Vagina (tissue), 2 donors: Measurements from ENCODE around the gene ETS1. TPM values are rescaled to one million over a fixed set of nuclear protein-coding genes. Genes with fewer than 3 reads are reported as not detected.

Source experiments
- DNase-seq, 2 donors: peaks; one replicate each; pipeline ENCODE4 v3.0.0-alpha.2; 2017; ENCODE audit errors: extremely low spot score in 2 of 2
- H3K27ac ChIP-seq: fragments of 200-600 bp; sonication (generic); one replicate; pipeline ENCODE4 v1.5.1; 2019
- H3K27me3 ChIP-seq: fragments of 200-600 bp; sonication (generic); one replicate; pipeline ENCODE4 v1.5.1; 2019
- H3K36me3 ChIP-seq, 2 donors: fragments of 200-600 bp; sonication (generic); one replicate each; pipeline ENCODE4 v1.5.1; 2017 to 2019
- H3K4me1 ChIP-seq: fragments of 200-600 bp; sonication (generic); one replicate; pipeline ENCODE4 v1.5.1; 2019
- H3K4me3 ChIP-seq, 2 donors: fragments of 200-600 bp; sonication (generic); 1 replicate in 1 of 2; 2 replicates in 1 of 2; pipeline ENCODE4 v1.5.1; 2016 to 2019
- H3K9me3 ChIP-seq: fragments of 200-600 bp; sonication (generic); one replicate; pipeline ENCODE4 v1.5.1; 2019
- CTCF ChIP-seq, 3 experiments: fragments of 450-650 bp in 2 of 3; fragments of 200-600 bp in 1 of 3; sonication (generic) in 1 of 3; IDR thresholded peaks; one replicate each; pipeline ENCODE4 v1.5.1; 2017 to 2019; ENCODE audit warnings: antibody characterized with exemption in 3 of 3, mild to moderate bottlenecking in 2 of 3, moderate library complexity in 2 of 3
- POLR2A ChIP-seq, 2 donors: fragments of 450-650 bp; IDR thresholded peaks; one replicate each; pipeline ENCODE4 v1.6.1; 2017; ENCODE audit warnings: antibody characterized with exemption in 2 of 2, mild to moderate bottlenecking in 2 of 2, moderate library complexity in 2 of 2
- POLR2AphosphoS5 ChIP-seq, 2 donors: sonication (generic); formaldehyde crosslinking; IDR thresholded peaks; one replicate each; pipeline ENCODE4 v1.9.0; 2017; ENCODE audit warnings: antibody characterized with exemption in 2 of 2, mild to moderate bottlenecking in 2 of 2, low read depth in 1 of 2; ENCODE audit not compliant: insufficient read depth in 1 of 2
- intact Hi-C: fragments of 100-400 bp; cut with DNase I; formaldehyde crosslinking; loops from one replicate; pipeline ENCODE4 v1.15.1; 2023
- total RNA-seq: library from RNA; depleted of rRNA; stranded (reverse); fragments of >200 nt; gene quantifications from one replicate; pipeline ENCODE4 v1.2.3, GENCODE V29; 2016

The ETS1 gene
- total RNA-seq, 1 donor from 2014 or later, result 51.6 TPM

DNA sequence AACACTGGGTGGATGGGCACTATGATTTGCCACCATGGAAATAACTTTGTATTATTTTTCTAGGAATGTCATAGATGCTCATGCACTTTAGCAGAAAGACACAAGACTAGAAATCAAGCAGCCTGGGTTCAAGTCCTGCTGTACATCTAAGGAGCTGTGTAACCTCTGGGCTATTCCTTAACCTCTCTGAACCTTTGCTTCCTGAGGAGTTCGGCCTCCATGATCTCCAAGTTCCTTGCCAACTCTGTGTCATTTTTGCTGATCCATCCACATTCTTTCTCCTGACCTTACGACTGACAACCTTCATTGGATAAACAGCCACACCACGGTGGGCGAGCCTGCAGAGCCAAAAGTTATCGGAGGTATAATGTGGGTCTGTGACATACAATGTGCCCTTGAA, 24.1 kb downstream of the ETS1 start:
- intact Hi-C loops, result no loop called here
- no peaks in the 10 kb centered on the region for H3K9me3 ChIP-seq
- H3K27me3 ChIP-seq, result no peaks in the 10 kb centered on the region
- no peak overlapping the region for H3K4me3 ChIP-seq
- no peak for DNase-seq
- TF ChIP-seq CTCF (IDR thresholded peaks at IDR 0.05) (no peak), POLR2A (IDR thresholded peaks at IDR 0.05) (no peak), POLR2AphosphoS5 (IDR thresholded peaks at IDR 0.05; ENCODE audit: insufficient read depth in 1 of 2, low read depth in 1 of 2) (no peak)
- H3K36me3 ChIP-seq, result no peaks in the 10 kb centered on the region
- no peak overlapping the region for H3K27ac ChIP-seq
- no peaks in the 10 kb centered on the region for H3K4me1 ChIP-seq

GRCh38 chr11:128559496-128560103, 27.8 kb downstream of the ETS1 start:
- TF ChIP-seq POLR2A (IDR thresholded peaks at IDR 0.05) (no peak), CTCF (IDR thresholded peaks at IDR 0.05) (no peak)
- H3K36me3 ChIP-seq, result no peaks in the 10 kb centered on the region
- no peak overlapping the region for H3K27ac ChIP-seq
- no peaks in the 10 kb centered on the region for H3K9me3 ChIP-seq
- intact Hi-C loops, result no loop called here
- no peaks in the 10 kb centered on the region for H3K4me1 ChIP-seq
- no peaks in the 10 kb centered on the region for H3K27me3 ChIP-seq
- DNase-seq, result no peak
- no peak overlapping the region for H3K4me3 ChIP-seq

DNA sequence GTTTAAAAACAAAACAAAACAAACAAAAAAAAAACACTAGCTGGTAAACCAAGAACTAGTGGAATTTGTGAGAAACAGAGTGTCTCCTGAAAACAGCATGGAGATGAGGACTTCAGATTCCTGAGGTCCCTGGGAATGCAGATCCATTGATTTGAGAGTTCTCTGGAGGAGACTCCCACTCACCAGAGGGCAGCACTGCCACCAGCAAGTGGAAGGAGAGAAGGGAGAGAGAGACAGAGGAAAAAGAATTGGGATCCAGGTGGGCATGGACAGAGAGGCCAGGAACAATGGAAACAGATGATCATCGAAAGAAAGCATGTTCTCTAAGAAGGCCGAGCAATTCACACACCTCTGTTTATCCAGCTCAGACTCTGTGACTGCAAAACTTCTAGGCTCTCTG, 31.8 kb downstream of the ETS1 start:
- H3K4me3 ChIP-seq, result no peak overlapping the region
- H3K27me3 ChIP-seq, result no peaks in the 10 kb centered on the region
- intact Hi-C loops, result no loop called here
- H3K9me3 ChIP-seq, result no peaks in the 10 kb centered on the region
- H3K36me3 ChIP-seq, result no peaks in the 10 kb centered on the region
- peaks cover 7% of the 10 kb centered on the region for H3K4me1 ChIP-seq
- no peak overlapping the region for H3K27ac ChIP-seq
- no peak for DNase-seq
- TF ChIP-seq POLR2A (IDR thresholded peaks at IDR 0.05), result no peak
- peak in 1 of 3 experiments; percentile 20 for TF ChIP-seq CTCF (IDR thresholded peaks at IDR 0.05)

- Histone ChIP-seq H3K4me3 (no peak overlapping the region), H3K36me3 (no peaks in the 10 kb centered on the region), H3K27ac (no peak overlapping the region), H3K4me1 (peaks cover 22% of the 10 kb centered on the region), H3K9me3 (no peaks in the 10 kb centered on the region), H3K27me3 (no peaks in the 10 kb centered on the region)
- DNase-seq, result no peak
- TF ChIP-seq CTCF (IDR thresholded peaks at IDR 0.05) (no peak), POLR2A (IDR thresholded peaks at IDR 0.05) (no peak), POLR2AphosphoS5 (IDR thresholded peaks at IDR 0.05; ENCODE audit: insufficient read depth in 1 of 2, low read depth in 1 of 2) (no peak)
- intact Hi-C loops, result no loop called here
Observed at GRCh38 chr11:128553662-128554362, 33.5 kb downstream of the ETS1 start.
